Muscle of leg (tissue), 11 donors: Measurements from ENCODE around the gene ARRDC3. TPM values are rescaled to one million over a fixed set of nuclear protein-coding genes. Genes with fewer than 3 reads are reported as not detected.
A peak's percentile ranks its signal among the peaks of the same experiment; 100 is the strongest.
"Not testable (repeated sequence)": the region's sequence is repeated elsewhere in the genome, so short reads cannot be mapped to it uniquely, and the experiment has no call there.

ENCODE experiments used
- DNase-seq: peaks from one replicate; pipeline ENCODE4 v3.0.0; 2013
- H3K27ac ChIP-seq: one replicate; pipeline ENCODE4 v1.5.1; 2013; ENCODE audit warnings: mild to moderate bottlenecking, low read length, control low read depth
- H3K27me3 ChIP-seq: one replicate; pipeline ENCODE4 v1.6.1; 2013; ENCODE audit warnings: low read length; ENCODE audit not compliant: control insufficient read depth, insufficient read depth
- H3K36me3 ChIP-seq: one replicate; pipeline ENCODE4 v1.6.1; 2013; ENCODE audit warnings: low read length; ENCODE audit not compliant: control insufficient read depth, insufficient read depth
- H3K4me1 ChIP-seq: one replicate; pipeline ENCODE4 v1.6.1; 2013; ENCODE audit warnings: low read length; ENCODE audit not compliant: control insufficient read depth, insufficient read depth
- H3K4me3 ChIP-seq: one replicate; pipeline ENCODE4 v1.5.1; 2013; ENCODE audit warnings: low read length, control low read depth
- H3K9me3 ChIP-seq: replicated peaks from 2 replicates; pipeline ENCODE4 v1.6.1; 2013; ENCODE audit warnings: low read depth, low read length; ENCODE audit not compliant: control insufficient read depth
- WGBS: methylation state at CpG from one replicate; pipeline ENCODE4 v1.1.5; 2013; ENCODE audit warnings: missing lambda C conversion rate; ENCODE audit not compliant: insufficient coverage; 5-methylcytosine and 5-hydroxymethylcytosine counted together
- polyA plus RNA-seq, 8 donors: library from polyadenylated mRNA; unstranded; fragments of 120-200 nt; gene quantifications; one replicate each; pipeline versions ENCODE4 v1.2.1 to v1.2.3, GENCODE V29; 2013; ENCODE audit warnings: inconsistent platforms in 1 of 8, low replicate concordance in 1 of 8; ENCODE audit not compliant: insufficient read length in 8 of 8, insufficient read depth in 1 of 8
- total RNA-seq: library from RNA; stranded (reverse); fragments of 120-200 nt; gene quantifications from one replicate; pipeline ENCODE4 v1.2.4, GENCODE V29; 2013

The ARRDC3 gene
- total and polyA plus RNA-seq, 9 donors = 36.8 to 87.3 (median 45.7) TPM

DNA sequence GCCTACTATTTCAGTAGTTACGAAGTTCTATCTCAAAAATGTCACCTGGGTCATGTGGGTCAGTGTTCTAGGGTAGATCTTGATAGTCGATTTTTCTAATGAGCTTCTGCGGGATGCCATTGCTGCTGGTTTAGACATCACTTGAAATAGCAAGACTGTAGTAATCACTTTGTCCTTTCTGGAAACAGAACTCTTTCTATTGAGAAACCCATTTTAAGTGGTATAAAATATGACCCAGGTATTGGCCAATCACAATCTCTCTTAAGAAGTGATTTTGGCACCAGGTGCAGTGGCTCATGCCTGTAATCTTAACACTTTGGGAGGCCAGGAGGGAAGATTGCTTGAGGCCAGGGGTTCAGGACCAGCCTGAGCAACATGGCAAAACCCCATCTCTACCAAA lies 17.6 kb downstream of the ARRDC3 start:
- Histone ChIP-seq H3K27me3 (no peaks in the 10 kb centered on the region), H3K9me3 (no peaks in the 10 kb centered on the region), H3K4me3 (no peak overlapping the region), H3K27ac (no peak overlapping the region), H3K36me3 (peaks cover 22% of the 10 kb centered on the region), H3K4me1 (no peaks in the 10 kb centered on the region)
- no CpG with 5 or more reads among the region's 3 CpGs for WGBS
- no peak for DNase-seq

DNA sequence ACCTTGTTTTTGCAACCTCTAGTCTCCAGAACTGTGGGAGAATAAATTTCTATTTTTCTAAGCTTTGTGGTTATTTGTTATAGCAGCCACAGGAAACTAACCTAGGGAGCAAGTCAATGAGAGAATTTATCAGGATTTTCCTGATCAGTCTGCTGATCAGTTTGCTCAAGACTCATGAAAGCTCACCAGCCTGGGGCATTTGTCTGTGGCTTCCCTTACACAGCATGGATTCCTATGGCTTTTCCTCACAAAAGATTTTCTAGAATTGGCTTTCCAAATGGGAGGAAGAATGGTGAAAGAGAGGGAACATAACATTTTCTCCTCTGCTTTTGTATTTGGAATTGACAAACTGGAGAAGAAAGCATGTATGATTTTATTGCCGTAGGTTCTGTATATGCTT lies 20.2 kb downstream of the ARRDC3 start:
- H3K36me3 ChIP-seq = peaks cover 8% of the 10 kb centered on the region
- no peak overlapping the region for H3K27ac ChIP-seq
- no peaks in the 10 kb centered on the region for H3K27me3 ChIP-seq
- no peak for DNase-seq
- no peaks in the 10 kb centered on the region for H3K9me3 ChIP-seq
- no CpG with 5 or more reads among the region's 1 CpG for WGBS
- no peak overlapping the region for H3K4me3 ChIP-seq
- H3K4me1 ChIP-seq = no peaks in the 10 kb centered on the region

DNA sequence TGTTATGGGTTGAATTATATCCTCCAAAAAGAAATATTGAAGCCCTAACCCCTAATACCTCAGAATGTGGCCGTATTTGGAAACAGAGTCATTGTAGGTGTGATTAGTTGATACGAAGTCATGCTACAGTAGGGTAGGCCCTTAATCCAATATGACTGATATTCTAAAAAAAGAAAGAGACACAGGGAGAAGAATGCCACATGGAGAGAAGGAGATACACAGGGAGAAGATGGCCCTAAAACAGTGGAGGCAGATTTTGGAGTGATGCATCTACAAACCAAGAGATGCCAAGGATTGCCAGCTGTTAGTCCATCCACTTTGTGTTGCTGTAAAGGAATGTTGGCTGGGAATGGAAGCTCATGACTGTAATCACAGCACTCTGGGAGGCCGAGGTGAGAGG lies 21.3 kb downstream of the ARRDC3 start:
- Histone ChIP-seq H3K27ac (no peak overlapping the region), H3K4me1 (peaks cover 4% of the 10 kb centered on the region), H3K36me3 (no peaks in the 10 kb centered on the region), H3K4me3 (no peak overlapping the region), H3K27me3 (no peaks in the 10 kb centered on the region), H3K9me3 (no peaks in the 10 kb centered on the region)
- DNase-seq = no peak
- WGBS = 80% methylated on average over 1 of the region's 3 CpGs

DNA sequence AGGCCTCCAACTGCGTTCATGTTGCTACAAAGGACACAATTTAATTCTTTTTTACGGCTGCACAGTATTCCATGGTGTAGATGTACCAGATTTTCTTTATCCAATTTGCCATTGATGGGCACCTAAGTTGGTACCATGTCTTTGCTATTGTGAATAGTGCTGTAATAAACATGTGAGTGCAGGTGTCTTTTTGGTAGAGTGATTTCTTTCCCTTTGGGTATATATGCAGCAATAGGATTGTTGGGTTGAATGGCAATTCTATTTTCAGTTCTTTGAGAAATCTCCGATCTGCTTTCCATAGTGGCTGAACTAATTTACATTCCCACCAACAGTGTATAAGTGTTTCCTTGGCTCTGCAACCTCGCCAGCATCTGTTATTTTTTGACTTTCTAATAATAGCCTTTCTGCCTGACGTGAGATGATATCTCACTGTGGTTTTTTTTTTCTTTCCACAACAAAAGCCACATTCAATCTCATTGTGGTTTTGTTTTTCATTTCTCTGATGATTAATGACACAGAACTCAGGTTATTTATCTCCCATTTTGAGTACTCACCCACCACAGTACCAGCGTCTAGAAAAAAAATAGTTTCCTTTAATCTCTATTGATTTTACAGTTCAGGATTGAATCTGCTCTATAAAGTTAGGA lies 21.9 kb downstream of the ARRDC3 start:
- H3K27ac ChIP-seq = no peak overlapping the region
- no peaks in the 10 kb centered on the region for H3K27me3 ChIP-seq
- H3K9me3 ChIP-seq = no peaks in the 10 kb centered on the region
- no peak for DNase-seq
- peaks cover 4% of the 10 kb centered on the region for H3K4me1 ChIP-seq
- WGBS = 100% methylated on average over 1 of the region's 6 CpGs
- no peaks in the 10 kb centered on the region for H3K36me3 ChIP-seq
- H3K4me3 ChIP-seq = no peak overlapping the region

DNA sequence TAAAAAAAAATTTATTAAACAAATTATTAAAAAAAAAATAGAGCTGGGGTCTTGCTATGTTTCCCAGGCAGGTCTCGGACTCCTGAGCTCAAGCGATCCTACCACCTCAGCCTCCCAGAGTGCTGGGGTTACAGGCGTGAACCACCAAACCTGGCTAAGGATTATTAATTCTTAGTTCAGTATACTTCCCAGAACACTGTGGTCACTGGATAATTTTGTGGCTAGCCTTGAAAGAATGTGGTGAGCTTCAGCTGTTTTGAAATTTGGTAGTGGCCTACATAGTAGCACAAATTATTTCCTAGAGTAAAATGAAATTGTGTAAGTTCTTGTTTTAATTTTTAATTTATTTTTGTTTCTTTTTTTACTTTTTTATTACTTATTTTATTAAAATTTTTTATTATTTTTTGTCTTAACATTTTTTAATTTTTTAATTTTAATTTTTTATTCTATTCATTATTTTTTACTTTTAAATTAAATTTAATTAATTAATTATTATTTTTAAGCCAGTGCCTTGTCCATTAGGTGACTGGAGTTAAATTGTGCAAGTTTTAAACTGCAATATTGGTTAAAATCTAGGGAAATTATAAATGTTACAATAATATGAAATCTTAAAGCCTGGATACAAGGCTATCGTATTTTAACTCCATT lies 23.0 kb downstream of the ARRDC3 start:
- H3K4me1 ChIP-seq = peaks cover 4% of the 10 kb centered on the region
- H3K27ac ChIP-seq = no peak overlapping the region
- no peaks in the 10 kb centered on the region for H3K27me3 ChIP-seq
- H3K4me3 ChIP-seq = no peak overlapping the region
- H3K36me3 ChIP-seq = no peaks in the 10 kb centered on the region
- no peak for DNase-seq
- no peaks in the 10 kb centered on the region for H3K9me3 ChIP-seq
- WGBS = no CpG with 5 or more reads among the region's 4 CpGs

DNA sequence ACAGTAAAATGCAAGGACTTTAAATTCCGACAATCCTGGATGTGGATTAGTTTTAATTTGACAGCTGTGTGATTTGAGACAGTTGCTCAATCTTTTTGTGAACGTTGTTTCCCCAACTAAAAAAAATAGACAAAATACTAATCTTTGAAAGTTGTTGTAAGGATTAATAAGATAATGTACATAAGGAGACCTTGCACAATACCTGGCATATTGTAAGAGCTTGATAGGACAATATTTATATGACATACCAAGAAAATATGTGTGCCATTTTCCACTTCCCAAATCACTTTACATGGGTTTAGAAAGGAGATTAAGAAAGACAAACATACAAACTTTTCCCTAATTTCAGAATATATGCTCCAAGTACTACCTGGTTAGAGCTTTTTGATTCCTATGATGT lies 25.3 kb downstream of the ARRDC3 start:
- H3K36me3 ChIP-seq = no peaks in the 10 kb centered on the region
- H3K9me3 ChIP-seq = no peaks in the 10 kb centered on the region
- peaks cover 4% of the 10 kb centered on the region for H3K4me1 ChIP-seq
- H3K27ac ChIP-seq = no peak overlapping the region
- no peaks in the 10 kb centered on the region for H3K27me3 ChIP-seq
- H3K4me3 ChIP-seq = no peak overlapping the region
- DNase-seq = no peak
- no CpG with 5 or more reads among the region's 2 CpGs for WGBS

DNA sequence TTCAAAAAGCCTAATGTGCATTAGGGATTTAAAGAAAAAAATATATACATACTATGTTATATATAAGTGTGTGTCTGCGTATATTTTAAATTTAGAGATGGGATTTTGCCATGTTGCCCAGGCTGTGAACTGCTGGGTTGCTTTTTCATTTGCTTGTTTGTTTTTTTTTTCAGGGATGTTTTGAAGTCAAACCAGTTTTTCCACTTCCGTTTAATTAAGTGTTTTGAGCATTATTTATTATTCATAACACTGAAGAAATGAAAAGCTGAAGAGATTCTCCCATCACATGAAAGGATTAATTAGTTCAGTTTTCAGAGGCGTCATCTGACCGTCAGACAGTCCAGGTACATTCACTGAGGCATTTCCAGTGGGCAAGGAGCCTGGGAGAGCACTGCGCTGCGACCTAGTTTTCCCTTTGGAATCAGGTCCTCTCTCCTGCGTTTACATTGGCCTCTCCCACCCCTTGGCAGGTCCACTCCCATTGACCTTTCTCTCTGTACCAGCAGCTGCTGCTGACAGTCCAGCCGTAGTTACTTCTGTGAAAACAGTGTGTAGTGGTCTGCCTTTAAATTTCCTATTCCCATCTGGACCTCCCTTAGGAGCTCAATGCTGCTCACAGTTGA lies 26.0 kb downstream of the ARRDC3 start:
- no peaks in the 10 kb centered on the region for H3K27me3 ChIP-seq
- no peaks in the 10 kb centered on the region for H3K9me3 ChIP-seq
- H3K4me1 ChIP-seq = peaks cover 4% of the 10 kb centered on the region
- WGBS = 59% methylated on average over 3 of the region's 8 CpGs
- no peak overlapping the region for H3K4me3 ChIP-seq
- H3K27ac ChIP-seq = no peak overlapping the region
- DNase-seq = peak; percentile 37
- H3K36me3 ChIP-seq = no peaks in the 10 kb centered on the region

DNA sequence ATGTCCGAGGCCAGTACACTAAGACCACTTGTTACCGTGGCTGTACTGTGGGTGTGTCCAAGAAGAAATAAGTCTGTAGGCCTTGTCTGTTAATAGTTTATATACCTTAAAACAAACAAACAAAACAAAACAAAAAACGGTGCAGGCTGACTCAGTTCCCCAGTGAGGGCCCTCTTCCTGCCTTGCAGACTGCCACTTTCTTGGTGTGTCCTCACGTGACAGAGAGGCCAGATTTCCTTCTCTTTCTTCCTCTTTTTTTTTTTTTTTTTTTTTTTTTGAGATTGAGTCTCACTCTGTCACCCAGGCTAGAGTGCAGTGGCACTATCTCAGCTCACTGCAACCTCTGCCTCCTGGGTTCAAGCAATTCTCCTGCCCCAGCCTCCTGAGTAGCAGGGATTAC lies 28.2 kb downstream of the ARRDC3 start:
- not testable (repeated sequence) for H3K9me3 ChIP-seq, H3K4me1 ChIP-seq, H3K36me3 ChIP-seq, H3K4me3 ChIP-seq, H3K27me3 ChIP-seq, H3K27ac ChIP-seq
- WGBS = no CpG with 5 or more reads among the region's 4 CpGs
- peak; percentile 44 for DNase-seq

DNA sequence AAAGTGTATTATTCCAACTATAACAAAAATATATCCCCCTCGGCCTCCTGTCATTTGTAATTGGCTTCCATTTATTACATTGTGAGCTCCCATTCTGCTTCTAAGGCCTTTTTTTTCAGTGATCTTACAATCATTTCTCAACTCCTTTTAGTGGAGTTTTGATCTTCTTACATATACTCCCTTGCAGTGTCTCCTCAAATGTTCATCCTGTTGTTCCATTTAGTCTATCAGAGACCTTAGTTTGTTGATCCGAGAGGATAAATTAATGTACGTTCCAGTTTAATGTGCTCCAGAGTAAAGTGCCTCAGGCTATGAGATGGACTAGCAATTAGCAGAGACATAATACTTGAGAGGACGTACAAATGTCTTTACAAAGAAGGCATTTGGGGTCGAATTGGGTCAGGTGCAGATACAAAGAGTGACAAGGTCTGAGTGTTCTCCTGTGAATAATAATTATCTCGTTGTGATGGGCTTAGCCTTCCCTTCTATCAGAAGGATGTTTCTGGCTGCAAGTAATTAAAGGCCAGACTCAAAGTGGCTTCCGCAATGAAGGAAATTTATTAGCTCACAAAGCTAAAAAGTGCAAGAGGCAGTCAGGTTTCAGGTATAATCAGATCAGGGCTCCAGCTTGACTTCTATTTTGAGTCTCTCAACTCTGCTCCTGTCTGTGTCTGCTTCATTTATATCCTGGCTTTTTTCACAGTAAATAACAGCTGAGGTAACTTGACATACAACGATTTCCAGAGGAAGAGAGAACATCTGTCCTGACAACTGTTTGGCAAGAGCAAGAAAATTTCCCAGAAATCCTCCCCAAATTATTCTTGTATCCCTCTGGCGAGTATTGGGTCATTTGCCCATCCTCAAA lies 30.1 kb downstream of the ARRDC3 start:
- peaks cover 4% of the 10 kb centered on the region for H3K4me1 ChIP-seq
- WGBS = 71% methylated on average over 5 of the region's 9 CpGs

DNA sequence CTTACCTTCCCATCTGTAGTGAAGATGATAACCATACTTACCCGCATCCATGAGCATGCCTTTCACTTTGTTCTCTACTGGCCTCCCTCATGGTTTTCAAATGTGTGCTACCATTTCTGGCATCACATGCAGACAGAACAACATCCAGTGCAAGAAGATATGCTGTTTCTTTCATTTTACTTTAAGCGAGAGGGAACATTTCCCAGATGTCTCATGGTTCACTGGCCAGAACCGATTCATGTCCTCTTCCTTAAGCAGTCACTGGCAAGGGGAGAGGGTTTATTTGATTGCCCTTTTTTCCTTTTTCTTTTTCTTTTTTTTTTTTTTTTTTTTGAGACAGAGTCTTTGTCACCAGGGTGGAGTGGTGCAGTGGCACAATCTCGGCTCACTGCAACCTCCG lies 37.7 kb downstream of the ARRDC3 start:
- Histone ChIP-seq H3K4me1 (no peaks in the 10 kb centered on the region), H3K27me3 (no peaks in the 10 kb centered on the region), H3K36me3 (no peaks in the 10 kb centered on the region), H3K4me3 (no peak overlapping the region), H3K27ac (no peak overlapping the region), H3K9me3 (no peaks in the 10 kb centered on the region)
- 86% methylated on average over 1 of the region's 5 CpGs for WGBS
- DNase-seq = peak; percentile 68

More for the DNA sequence above, 30.1 kb downstream of the ARRDC3 start:
- no peak overlapping the region for H3K4me3 ChIP-seq
- DNase-seq = peak; percentile 32
- H3K27me3 ChIP-seq = no peaks in the 10 kb centered on the region
- no peak overlapping the region for H3K27ac ChIP-seq
- no peaks in the 10 kb centered on the region for H3K9me3 ChIP-seq
- no peaks in the 10 kb centered on the region for H3K36me3 ChIP-seq
